Measurements from ENCODE around the gene CD72. TPM values are rescaled to one million over a fixed set of nuclear protein-coding genes. Genes with fewer than 3 reads are reported as not detected.

The CD72 gene
- polyA plus RNA-seq, 1 donor = 1.8 TPM

- DNase-seq = no peak
- Histone ChIP-seq H3K4me1 (ENCODE audit: control insufficient read depth, insufficient read depth, low read length) (peaks cover 9% of the 10 kb centered on the region), H3K4me3 (ENCODE audit: low read length) (peak overlapping the region; percentile 92), H3K27ac (ENCODE audit: low read length) (peak overlapping the region; percentile 90), H3K9me3 (ENCODE audit: control insufficient read depth, low read depth, low read length) (peaks cover 3% of the 10 kb centered on the region), H3K27me3 (ENCODE audit: control insufficient read depth, insufficient read depth, low read length) (no peaks in the 10 kb centered on the region), H3K36me3 (ENCODE audit: control insufficient read depth, insufficient read depth, low read length) (peaks cover 12% of the 10 kb centered on the region)
- WGBS (ENCODE audit: insufficient coverage, low lambda C conversion rate) = no CpG with 5 or more reads among the region's 3 CpGs
Observed at GRCh38 chr9:35659340-35659739, 41.1 kb upstream of the CD72 start.

- no peak for DNase-seq
- no CpG with 5 or more reads among the region's 2 CpGs for WGBS (ENCODE audit: insufficient coverage, low lambda C conversion rate)
Observed at GRCh38 chr9:35658968-35659220, 40.7 kb upstream of the CD72 start.

GRCh38 chr9:35658137-35658967 lies 40.1 kb upstream of the CD72 start, which contains the start of gene CCDC107:
Gene CCDC107, plus strand, starts transcription at chr9:35658292. Its CDS starts 88 bp downstream, at chr9:35658380.
- H3K4me1 ChIP-seq (ENCODE audit: control insufficient read depth, insufficient read depth, low read length) = peaks cover 9% of the 10 kb centered on the region
- H3K27me3 ChIP-seq (ENCODE audit: control insufficient read depth, insufficient read depth, low read length) = no peaks in the 10 kb centered on the region
- WGBS (ENCODE audit: insufficient coverage, low lambda C conversion rate) = no CpG with 5 or more reads among the region's 67 CpGs
- peaks cover 12% of the 10 kb centered on the region for H3K36me3 ChIP-seq (ENCODE audit: control insufficient read depth, insufficient read depth, low read length)
- DNase-seq = peak; percentile 82 to 86
- peaks cover 3% of the 10 kb centered on the region for H3K9me3 ChIP-seq (ENCODE audit: control insufficient read depth, low read depth, low read length)
- H3K27ac ChIP-seq (ENCODE audit: low read length) = peak within 1 kb of the TSS; percentile 90
- H3K4me3 ChIP-seq (ENCODE audit: low read length) = peak within 1 kb of the TSS; percentile 92

More at GRCh38 chr9:35658968-35659220, 40.7 kb upstream of the CD72 start:
- peaks cover 9% of the 10 kb centered on the region for H3K4me1 ChIP-seq (ENCODE audit: control insufficient read depth, insufficient read depth, low read length)
- H3K4me3 ChIP-seq (ENCODE audit: low read length) = peak overlapping the region; percentile 92
- H3K27ac ChIP-seq (ENCODE audit: low read length) = peak overlapping the region; percentile 90
- H3K27me3 ChIP-seq (ENCODE audit: control insufficient read depth, insufficient read depth, low read length) = no peaks in the 10 kb centered on the region
- H3K36me3 ChIP-seq (ENCODE audit: control insufficient read depth, insufficient read depth, low read length) = peaks cover 12% of the 10 kb centered on the region
- peaks cover 3% of the 10 kb centered on the region for H3K9me3 ChIP-seq (ENCODE audit: control insufficient read depth, low read depth, low read length)

GRCh38 chr9:35657546-35658136 lies 39.4 kb upstream of the CD72 start, which contains the start of gene RMRP:
Gene RMRP, minus strand, starts transcription at chr9:35658019.
- Histone ChIP-seq H3K9me3 (ENCODE audit: control insufficient read depth, low read depth, low read length) (peaks cover 3% of the 10 kb centered on the region), H3K4me1 (ENCODE audit: control insufficient read depth, insufficient read depth, low read length) (peaks cover 9% of the 10 kb centered on the region), H3K27me3 (ENCODE audit: control insufficient read depth, insufficient read depth, low read length) (no peaks in the 10 kb centered on the region), H3K36me3 (ENCODE audit: control insufficient read depth, insufficient read depth, low read length) (peaks cover 12% of the 10 kb centered on the region), H3K27ac (ENCODE audit: low read length) (peak within 1 kb of the TSS; percentile 90), H3K4me3 (ENCODE audit: low read length) (peak within 1 kb of the TSS; percentile 92)
- WGBS (ENCODE audit: insufficient coverage, low lambda C conversion rate) = 0% methylated on average over 1 of the region's 42 CpGs
- peak; percentile 100 for DNase-seq

GRCh38 chr9:35656831-35657545 lies 38.8 kb upstream of the CD72 start:
- H3K27me3 ChIP-seq (ENCODE audit: control insufficient read depth, insufficient read depth, low read length) = no peaks in the 10 kb centered on the region
- H3K36me3 ChIP-seq (ENCODE audit: control insufficient read depth, insufficient read depth, low read length) = peaks cover 12% of the 10 kb centered on the region
- DNase-seq = peak in 1 of 2 donors; percentile 83
- H3K27ac ChIP-seq (ENCODE audit: low read length) = peak overlapping the region; percentile 90
- WGBS (ENCODE audit: insufficient coverage, low lambda C conversion rate) = 29% methylated on average over 4 of the region's 25 CpGs
- H3K4me1 ChIP-seq (ENCODE audit: control insufficient read depth, insufficient read depth, low read length) = peaks cover 12% of the 10 kb centered on the region
- peaks cover 3% of the 10 kb centered on the region for H3K9me3 ChIP-seq (ENCODE audit: control insufficient read depth, low read depth, low read length)
- H3K4me3 ChIP-seq (ENCODE audit: low read length) = peak overlapping the region; percentile 44

- no peak overlapping the region for H3K27ac ChIP-seq (ENCODE audit: low read length)
- peaks cover 11% of the 10 kb centered on the region for H3K36me3 ChIP-seq (ENCODE audit: control insufficient read depth, insufficient read depth, low read length)
- H3K27me3 ChIP-seq (ENCODE audit: control insufficient read depth, insufficient read depth, low read length) = no peaks in the 10 kb centered on the region
- no CpG with 5 or more reads among the region's 17 CpGs for WGBS (ENCODE audit: insufficient coverage, low lambda C conversion rate)
- H3K4me3 ChIP-seq (ENCODE audit: low read length) = no peak overlapping the region
- peaks cover 14% of the 10 kb centered on the region for H3K4me1 ChIP-seq (ENCODE audit: control insufficient read depth, insufficient read depth, low read length)
- peaks cover 3% of the 10 kb centered on the region for H3K9me3 ChIP-seq (ENCODE audit: control insufficient read depth, low read depth, low read length)
- no peak for DNase-seq
Observed at GRCh38 chr9:35656348-35656747, 38.1 kb upstream of the CD72 start.

GRCh38 chr9:35653611-35654010 lies 35.4 kb upstream of the CD72 start:
- H3K27me3 ChIP-seq (ENCODE audit: control insufficient read depth, insufficient read depth, low read length) = no peaks in the 10 kb centered on the region
- H3K36me3 ChIP-seq (ENCODE audit: control insufficient read depth, insufficient read depth, low read length) = no peaks in the 10 kb centered on the region
- no peak overlapping the region for H3K4me3 ChIP-seq (ENCODE audit: low read length)
- 100% methylated on average over 1 of the region's 2 CpGs for WGBS (ENCODE audit: insufficient coverage, low lambda C conversion rate)
- H3K4me1 ChIP-seq (ENCODE audit: control insufficient read depth, insufficient read depth, low read length) = peaks cover 9% of the 10 kb centered on the region
- peaks cover 3% of the 10 kb centered on the region for H3K9me3 ChIP-seq (ENCODE audit: control insufficient read depth, low read depth, low read length)
- no peak overlapping the region for H3K27ac ChIP-seq (ENCODE audit: low read length)
- no peak for DNase-seq

GRCh38 chr9:35652829-35653209 lies 34.6 kb upstream of the CD72 start:
- Histone ChIP-seq H3K4me3 (ENCODE audit: low read length) (no peak overlapping the region), H3K9me3 (ENCODE audit: control insufficient read depth, low read depth, low read length) (peaks cover 3% of the 10 kb centered on the region), H3K36me3 (ENCODE audit: control insufficient read depth, insufficient read depth, low read length) (no peaks in the 10 kb centered on the region), H3K4me1 (ENCODE audit: control insufficient read depth, insufficient read depth, low read length) (peaks cover 9% of the 10 kb centered on the region), H3K27me3 (ENCODE audit: control insufficient read depth, insufficient read depth, low read length) (no peaks in the 10 kb centered on the region), H3K27ac (ENCODE audit: low read length) (no peak overlapping the region)
- WGBS (ENCODE audit: insufficient coverage, low lambda C conversion rate) = 100% methylated on average over 2 of the region's 8 CpGs
- no peak for DNase-seq

- Histone ChIP-seq H3K27ac (ENCODE audit: low read length) (no peak overlapping the region), H3K4me1 (ENCODE audit: control insufficient read depth, insufficient read depth, low read length) (peaks cover 12% of the 10 kb centered on the region), H3K36me3 (ENCODE audit: control insufficient read depth, insufficient read depth, low read length) (no peaks in the 10 kb centered on the region), H3K27me3 (ENCODE audit: control insufficient read depth, insufficient read depth, low read length) (no peaks in the 10 kb centered on the region), H3K4me3 (ENCODE audit: low read length) (no peak overlapping the region), H3K9me3 (ENCODE audit: control insufficient read depth, low read depth, low read length) (no peaks in the 10 kb centered on the region)
- DNase-seq = peak in 1 of 2 donors; percentile 53
- WGBS (ENCODE audit: insufficient coverage, low lambda C conversion rate) = no CpG with 5 or more reads among the region's 7 CpGs
Observed at GRCh38 chr9:35651956-35652828, 34.0 kb upstream of the CD72 start.
